Stimulated activated CD4-positive, alpha-beta T cell treated with anti-CD3 and anti-CD28 coated beads, Interleukin-15, amount 100 ng/mL, for 1 hour (primary cell): ENCODE data around the gene FAM237B.
"Not testable (repeated sequence)": the region's sequence is repeated elsewhere in the genome, so short reads cannot be mapped to it uniquely, and the experiment has no call there.

ENCODE experiments used
- DNase-seq, 2 donors: peaks; one replicate each; pipeline ENCODE4 v3.0.0-alpha.2; 2020; ENCODE audit warnings: low read depth in 1 of 2, low spot score in 1 of 2

The FAM237B gene

DNA sequence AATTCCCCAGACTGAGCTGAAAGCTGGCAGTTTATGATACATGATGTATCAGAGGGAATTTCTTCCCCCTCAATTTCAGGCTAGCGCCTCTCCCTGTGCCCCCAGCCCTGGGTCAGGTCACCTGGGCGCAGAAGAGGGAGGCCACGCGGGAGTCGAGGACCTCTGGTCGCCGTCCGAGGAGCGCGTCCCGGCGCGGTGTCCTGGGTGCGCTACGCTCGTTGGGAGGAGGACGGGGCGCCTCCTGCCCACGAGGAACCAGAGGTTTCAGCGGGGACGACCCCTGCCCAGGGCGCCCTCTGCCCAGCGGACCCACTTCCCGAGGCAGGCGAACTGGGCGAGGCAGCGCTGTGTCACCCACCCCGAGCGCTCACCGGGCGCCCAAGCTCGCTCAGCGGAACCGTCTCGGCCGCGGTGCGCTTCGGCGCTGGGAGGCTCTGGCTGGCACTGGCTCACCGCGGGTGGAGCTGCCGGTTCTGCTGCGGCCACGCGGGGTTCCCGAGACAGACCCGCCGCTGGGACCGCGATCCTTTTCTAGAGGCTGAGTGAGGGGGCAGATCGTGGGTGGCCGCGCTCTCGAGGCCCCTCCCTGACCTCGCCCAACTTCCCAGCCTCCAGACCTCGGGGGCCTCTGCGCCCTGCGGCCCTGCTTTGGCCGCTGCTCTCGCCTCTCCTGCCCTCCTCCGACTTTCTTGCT is at the start of gene FAM237B:
Gene FAM237B (minus strand): TSS at position 504 of the 694 bp plus-strand sequence. CDS start 1,556 bp downstream, outside the sequence.
- DNase-seq, result no peak

DNA sequence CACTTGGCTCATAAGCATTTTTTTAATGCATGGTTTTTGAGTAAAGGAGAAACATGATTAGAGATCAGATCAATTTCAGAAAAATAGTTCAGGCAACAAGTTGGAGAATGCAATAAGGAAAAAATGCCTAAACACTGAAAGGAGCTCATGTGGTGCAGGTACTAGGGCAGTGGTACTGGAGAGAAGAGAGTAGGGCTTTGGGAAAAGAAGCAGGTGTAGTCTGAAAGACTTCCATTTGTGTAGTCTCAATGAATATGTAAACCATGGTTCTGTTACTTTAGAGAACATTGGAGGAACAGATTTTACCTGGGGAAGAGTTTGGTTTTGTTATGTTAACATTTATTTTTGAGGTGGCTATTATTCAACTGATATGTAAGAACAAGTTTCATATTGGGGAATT is 30.9 kb upstream of the FAM237B start:
- DNase-seq, result no peak

DNA sequence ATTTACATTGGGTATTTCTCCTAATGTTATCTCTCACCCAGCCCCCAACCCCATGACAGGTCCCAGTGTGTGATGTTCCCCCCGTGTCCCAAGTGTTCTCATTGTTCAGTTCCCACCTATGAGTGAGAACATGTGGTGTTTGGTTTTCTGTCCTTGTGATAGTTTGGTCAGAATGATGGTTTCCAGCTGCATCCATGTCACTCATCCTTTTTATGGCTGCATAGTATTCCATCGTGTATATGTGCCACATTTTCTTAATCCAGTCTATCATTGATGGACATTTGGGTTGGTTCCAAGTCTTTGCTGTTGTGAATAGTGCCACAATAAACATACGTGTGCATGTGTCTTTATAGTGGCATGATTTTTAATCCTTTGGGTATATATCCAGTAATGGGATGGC is 28.9 kb upstream of the FAM237B start:
- DNase-seq, result not testable (repeated sequence)

DNA sequence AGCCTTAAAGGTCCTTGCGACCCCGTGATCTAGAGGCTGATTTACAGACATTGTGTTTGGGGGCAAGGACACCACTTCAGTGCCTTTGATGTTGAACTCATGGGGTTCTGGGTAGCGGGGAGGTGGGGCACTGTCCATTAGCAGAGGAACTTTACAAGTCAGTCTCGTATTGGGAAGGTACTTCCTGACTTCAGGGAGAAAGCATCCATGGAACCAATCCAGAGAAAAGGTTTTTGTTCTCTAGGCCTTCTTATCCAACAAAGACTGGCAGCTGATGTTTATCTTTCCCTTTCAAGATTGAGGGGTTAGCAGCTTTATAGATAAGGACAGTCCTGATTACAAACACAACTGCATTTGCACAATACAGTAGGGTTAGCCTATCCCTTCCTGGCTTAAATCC is 28.2 kb upstream of the FAM237B start:
- no peak for DNase-seq

DNA sequence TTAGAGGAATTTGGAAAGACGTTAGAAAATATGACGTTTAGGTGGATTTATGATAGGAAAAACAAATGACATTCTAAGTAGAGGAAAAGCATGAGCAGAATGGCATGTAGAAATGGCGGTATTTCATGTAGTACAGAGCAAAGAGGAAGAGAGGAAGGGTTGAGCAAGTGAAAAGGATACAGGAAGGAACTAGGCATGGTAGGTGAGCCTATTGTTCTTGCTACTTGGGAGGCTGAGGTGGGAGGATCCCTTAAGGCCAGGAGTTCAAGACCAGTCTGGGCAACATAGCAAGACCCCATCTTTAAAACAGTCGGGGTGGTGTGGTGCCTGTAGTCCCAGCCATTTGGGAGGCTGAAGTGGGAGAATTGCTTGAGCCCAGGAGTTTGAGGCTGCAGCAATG is 26.7 kb upstream of the FAM237B start:
- DNase-seq, result no peak

DNA sequence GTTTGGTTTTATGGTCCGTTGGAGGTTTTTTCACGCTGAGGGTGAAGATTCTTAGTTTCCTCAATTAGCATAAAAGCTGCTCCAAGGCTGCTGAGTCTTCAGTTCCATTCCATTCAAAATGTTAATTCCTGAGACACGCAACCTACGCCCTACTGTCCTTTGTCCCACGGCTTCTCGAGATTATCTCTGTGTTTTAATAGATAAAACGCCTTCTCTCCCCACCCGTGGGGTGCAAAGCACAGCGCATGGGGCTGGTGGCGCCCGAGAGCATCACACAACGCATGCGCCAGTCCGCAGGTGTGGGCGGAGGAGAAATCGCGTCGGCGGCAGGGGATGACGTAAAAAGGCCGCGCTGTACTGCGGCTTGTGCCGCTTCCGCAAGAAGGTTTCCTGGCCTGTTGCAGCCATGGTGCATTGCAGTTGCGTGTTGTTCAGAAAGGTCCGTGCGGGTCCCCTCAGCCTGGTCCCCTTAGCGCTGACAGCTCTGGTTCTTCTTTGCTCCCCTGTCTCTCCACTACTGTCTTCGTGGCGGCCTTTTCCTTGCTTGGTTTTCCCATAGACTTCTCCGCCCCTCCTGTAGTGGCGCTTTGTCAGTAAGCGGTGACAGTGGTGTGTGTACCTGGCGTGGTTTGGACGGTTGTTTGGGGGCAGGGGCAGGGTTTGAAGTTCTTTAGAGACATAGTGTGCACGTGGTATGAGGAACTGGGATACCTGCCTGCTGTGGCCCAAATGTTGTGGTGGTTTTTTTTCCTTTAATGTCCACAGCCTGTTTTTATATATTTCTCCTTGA is 25.4 kb upstream of the FAM237B start, which contains the start of gene GTPBP10:
Gene GTPBP10 (plus strand): TSS at position 381 of the 790 bp plus-strand sequence. CDS start 26 bp downstream, at position 407.
- peak; percentile 83 to 94 for DNase-seq

DNA sequence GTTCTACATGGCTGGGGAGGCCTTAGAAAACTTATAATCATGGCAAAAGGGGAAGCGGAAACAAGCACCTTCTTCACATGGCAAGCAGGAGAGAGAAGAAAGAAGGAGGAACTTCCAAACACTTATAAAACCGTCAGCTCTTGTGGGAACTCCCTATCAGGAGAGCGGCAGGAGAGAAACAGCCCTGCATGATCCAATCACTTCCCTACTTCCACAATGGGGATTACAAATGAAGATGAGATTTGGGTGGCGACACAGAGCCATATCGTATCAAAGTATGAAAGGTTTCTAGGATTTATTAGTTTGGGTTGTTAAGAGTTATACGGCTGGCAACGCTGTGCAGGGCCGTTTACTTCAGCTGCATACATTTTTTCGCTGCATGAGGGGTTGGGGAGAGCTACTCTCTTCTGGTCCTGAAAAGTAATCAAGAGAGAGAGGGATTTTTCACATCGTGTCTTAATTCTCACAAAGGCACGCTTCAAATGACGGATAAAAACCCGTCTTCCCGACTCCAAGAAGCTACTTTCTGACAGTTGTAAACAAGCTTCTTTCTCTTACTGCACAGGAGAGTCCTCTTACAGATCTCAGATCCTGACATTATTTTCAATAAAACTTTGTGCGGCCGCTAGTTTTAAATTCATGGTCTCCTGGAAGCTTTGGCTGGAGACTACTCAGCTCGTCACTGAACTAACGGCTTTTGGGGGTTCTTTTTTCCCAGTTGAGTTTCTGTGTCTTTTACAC is 24.7 kb upstream of the FAM237B start:
- no peak for DNase-seq

DNA sequence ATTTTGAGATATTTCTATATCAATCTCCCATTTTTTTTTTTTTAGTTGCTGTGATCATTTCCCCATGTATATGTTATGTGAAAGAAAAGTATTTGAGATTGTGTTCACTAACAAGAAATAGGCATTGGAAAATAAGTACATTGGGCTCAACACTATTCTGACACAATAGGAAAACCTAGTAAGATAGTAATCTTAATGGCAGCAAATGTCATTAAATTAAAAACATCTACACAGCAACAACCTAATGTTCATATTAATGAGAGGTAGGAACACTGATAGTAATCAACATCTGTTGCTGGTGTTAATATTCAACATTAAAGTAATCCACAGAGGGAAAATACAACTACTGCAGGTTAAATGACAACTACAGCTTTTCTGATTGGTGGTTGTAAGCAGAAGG is 23.9 kb upstream of the FAM237B start:
- no peak for DNase-seq

DNA sequence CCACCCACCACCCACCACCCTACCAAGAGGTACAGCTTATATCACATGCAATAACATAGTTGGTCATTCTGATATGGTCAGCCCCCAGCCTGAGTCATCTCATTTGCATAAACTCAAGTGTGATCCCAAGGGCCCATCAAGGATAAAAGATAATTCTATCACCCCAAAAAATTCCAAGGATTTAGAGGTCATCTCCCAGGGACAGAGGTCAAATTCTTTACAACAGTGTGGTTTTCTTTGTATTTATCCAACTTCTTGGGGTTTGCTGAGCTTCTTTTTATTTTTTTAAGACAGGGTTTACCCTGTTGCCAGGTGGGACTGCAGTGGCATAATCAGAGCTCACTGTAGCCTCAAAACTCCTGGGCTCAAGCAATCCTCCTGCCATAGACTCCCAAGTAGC is 16.0 kb upstream of the FAM237B start:
- DNase-seq, result no peak

DNA sequence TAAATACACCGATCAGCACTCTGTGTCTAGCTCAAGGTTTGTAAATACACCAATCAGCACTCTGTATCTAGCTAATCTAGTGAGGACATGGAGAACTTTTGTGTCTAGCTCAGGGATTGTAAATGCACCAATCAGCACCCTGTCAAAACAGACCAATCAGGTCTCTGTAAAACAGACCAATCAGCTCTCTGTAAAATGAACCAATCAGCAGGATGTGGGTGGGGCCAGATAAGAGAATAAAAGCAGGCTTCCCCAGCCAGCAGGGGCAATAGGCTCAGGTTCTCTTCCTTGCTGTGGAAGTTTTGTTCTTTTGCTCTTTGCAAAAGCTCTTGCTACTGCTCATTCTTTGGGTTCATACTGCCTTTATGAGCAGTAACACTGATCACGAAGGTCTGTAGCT is 13.8 kb upstream of the FAM237B start:
- DNase-seq, result not testable (repeated sequence)

DNA sequence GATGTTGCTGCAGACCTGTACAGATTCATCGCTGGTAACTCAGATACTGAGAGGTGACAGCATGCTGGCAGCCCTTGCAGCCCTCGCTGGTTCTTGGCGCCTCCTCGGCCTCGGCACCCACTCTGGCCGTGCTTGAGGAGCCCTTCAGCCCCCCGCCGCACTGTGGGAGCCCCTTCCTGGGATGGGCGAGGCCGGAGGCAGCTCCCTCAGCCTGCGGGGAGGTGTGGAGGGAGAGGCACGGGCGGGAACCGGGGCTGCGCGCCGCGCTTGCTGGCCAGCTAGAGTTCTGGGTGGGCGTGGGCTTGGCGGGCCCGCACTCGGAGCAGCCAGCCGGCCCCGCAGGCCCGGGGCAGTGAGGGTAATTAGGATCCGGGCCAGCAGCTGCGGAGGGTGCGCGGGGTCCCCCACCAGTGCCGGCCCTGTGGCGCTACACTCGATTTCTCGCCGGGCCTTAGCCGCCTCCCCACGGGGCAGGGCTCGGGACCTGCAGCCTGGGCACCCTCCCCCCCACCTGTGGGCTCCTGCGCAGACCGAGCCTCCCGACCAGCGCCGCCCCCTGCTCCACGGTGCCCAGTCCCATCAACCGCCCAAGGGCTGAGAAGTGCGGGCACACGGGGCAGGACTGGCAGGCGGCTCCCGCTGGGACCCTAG is 13.2 kb upstream of the FAM237B start:
- DNase-seq, result no peak

DNA sequence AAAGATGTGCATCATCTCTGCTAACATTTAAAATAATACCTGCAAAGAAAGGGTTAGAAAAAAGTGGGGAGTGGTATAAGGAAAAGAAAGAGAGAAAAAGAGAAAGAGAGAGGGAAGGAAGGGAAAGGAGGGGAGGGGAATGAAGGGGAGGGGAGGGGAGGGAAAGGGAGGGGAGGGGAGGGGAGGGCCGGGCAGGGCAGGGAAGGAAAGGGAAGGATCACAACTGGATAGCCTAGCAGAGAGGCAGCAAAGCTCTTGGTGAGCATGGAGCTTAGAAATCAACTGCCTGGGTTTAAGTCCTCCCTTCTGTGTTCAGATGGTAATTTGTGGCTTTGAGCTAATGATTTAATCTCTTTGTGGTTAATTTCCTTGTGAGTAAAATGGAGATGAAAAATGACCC is 5.4 kb upstream of the FAM237B start:
- DNase-seq, result no peak

DNA sequence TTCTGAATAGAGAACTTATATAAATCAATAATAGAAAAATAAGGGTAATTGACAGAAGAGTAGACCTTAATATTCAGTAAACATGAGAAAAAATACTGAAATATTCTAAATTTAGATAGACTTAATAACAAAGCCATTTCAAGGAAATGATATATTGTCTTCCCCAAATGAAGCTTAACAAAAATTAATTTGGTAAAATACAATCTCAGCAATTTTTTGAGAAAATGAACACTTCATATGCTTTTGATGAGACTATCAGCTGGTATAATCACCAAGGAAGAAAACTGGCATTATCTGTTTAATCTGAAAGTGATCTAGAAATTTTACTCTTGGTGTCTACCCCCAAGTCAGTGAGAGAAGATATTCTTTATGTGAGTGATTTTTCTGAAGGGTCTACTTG is 1.7 kb upstream of the FAM237B start:
- no peak for DNase-seq

DNA sequence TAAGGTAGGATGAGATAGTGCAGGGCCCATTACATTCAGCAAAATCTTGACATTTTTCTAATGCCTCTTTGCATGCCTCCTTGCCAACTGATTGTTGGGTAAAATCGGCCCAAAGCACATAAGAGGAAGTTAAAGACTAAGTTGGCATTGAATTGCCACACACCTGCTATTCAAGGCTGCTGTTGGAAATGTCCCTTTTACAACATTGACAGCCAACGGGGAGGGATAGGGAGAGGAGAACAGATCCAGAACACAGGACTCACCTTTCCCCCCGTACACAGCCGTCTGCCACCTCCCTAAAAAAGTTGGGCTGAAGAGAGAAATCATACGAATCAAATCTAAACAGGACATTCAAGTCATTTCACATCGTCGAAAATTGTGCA is 695 bp downstream of the FAM237B start:
- no peak for DNase-seq

DNA sequence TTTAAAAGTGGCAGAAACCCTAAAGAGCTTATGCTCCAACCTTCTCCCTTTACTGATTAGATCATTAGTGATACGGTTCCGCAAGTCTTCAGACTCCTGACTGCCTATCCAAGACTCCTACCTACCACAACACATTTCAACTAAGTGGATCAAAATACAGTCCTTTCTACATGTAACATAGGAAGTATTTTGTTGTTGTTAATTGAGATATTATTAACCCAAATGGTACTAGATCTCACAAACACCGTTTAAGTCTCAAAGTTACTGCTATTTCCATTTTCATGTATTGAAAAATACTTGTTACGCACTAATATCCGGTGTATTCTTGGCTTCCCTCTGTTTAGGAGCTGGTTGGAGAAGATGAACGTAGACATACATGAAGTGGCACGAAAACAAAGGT is 1.1 kb downstream of the FAM237B start:
- no peak for DNase-seq

DNA sequence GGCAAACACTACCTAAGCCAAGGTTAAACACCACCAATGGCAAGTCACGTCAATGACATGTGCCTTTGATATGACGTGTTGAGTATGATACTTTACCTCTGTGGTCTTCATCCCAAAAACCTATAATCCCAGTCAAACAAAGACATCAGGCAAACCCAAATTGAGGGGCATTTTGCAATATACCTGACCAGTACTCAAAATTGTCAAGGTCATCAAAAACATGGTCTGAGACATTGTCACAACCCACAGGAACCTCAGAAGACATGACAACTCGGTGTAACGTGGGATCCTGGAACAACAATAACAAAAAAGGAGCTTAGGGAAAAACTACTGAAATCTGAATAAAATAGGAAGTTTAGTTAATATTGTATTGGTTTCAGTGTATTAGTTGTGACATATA is 7.2 kb downstream of the FAM237B start:
- no peak for DNase-seq

DNA sequence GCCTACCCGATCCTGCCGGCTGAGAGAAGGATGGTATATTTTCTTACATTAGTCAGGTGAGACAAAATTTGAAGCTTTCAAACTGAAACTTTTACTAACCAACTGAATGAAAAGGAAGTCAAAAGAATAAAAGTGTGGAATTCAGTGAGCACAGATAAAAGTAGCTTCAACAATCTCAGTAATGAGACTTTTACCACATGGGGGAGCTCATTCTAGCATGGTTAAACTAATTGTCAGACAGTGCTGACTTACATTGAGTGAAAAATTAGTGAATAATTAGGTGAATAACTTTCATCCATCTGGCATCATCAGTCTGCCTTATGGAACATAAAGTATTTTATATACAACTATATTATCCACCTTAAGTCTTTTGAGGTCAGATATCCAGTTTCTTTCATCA is 8.4 kb downstream of the FAM237B start:
- DNase-seq, result no peak

DNA sequence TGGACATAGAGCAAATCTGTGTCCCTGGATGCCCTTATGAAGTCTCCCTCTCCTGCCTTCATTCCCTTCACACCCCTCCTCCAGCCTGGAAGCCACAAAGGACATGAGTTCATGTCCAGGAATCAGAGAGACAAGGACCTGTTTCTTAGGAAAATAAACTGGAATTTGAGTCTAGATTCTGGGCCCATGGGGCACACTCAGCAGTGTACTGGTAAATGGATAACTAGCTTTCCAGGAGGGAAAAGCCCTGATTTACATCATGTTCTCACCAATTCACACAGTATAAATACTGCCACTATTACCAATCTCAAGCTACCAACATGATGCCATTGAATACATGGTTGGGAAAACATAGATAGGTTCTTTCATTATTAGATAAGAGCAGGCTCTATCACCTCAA is 9.9 kb downstream of the FAM237B start:
- no peak for DNase-seq

DNA sequence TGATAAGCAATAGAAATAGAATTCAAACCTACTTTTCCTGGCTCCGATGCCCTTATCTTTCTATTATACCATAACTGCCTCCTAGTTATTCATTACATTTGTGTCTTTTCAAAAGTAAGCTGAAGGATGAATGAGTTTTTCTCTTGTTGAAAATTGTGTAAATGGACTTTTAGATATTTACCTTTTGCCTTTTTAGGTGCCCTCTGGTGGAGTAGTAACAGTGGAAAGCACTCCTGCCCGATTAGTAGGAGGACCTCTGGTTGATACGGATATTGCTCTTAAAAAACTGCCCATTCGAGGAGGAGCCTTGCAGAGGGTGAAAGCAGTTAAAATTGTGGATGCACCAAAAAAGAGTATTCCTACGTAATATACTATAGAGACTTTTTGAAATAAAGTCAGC is 11.2 kb downstream of the FAM237B start:
- no peak for DNase-seq

DNA sequence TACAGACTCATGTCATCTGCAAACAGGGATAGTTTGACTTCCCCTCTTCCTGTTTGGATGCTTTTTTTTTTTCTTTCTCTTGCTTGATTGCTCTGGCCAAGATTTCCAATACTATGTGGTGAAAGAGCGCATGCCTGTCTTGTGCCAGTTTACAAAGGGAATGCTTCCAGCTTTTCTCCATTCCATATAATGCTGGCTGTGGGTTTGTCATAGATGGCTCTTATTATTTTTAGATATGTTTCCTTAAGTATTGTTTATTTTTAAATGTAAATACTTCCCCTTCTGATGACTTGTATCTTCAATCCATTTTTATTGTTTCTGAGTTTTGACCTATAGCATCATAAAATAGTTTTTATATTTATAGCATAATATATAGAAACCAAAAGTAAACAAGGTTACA is 17.9 kb downstream of the FAM237B start:
- DNase-seq, result no peak
